ENCODE data around the gene PTPN4. TPM values are rescaled to one million over a fixed set of nuclear protein-coding genes. Genes with fewer than 3 reads are reported as not detected.
A peak's percentile ranks its signal among the peaks of the same experiment; 100 is the strongest.

Gene PTPN4
- total and polyA plus RNA-seq, 2 of the 13 experiments (the other 11 are each of a cell fraction or from before 2014, with no cell fraction given), result 20.3 to 34.6 TPM

GRCh38 chr2:120012771-120013596 is 253.3 kb downstream of the PTPN4 start, which contains the start of gene EPB41L5 (continued):
- no peak for TF ChIP-seq ZBTB40 (IDR thresholded peaks at IDR 0.05)
- TF ChIP-seq ZBTB40 (CRISPR knock-in tag; IDR thresholded peaks at IDR 0.05), result peak; percentile 83
- peak; percentile 99 for TF ChIP-seq KDM5B (CRISPR knock-in tag; IDR thresholded peaks at IDR 0.05; ENCODE audit: borderline replicate concordance)
- TF ChIP-seq GMEB2 (CRISPR knock-in tag; IDR thresholded peaks at IDR 0.05; ENCODE audit: low read depth), result no peak
- TF ChIP-seq MIER2 (CRISPR knock-in tag; IDR thresholded peaks at IDR 0.05), result 0 out of 2 replicates have a peak, but pooled peaks have one; percentile 6
- no peak for TF ChIP-seq SMARCC2 (IDR thresholded peaks at IDR 0.05)
- no peak for TF ChIP-seq KLF12 (CRISPR knock-in tag; IDR thresholded peaks at IDR 0.05; ENCODE audit: borderline replicate concordance)
- TF ChIP-seq USF2 (IDR thresholded peaks at IDR 0.05; ENCODE audit: low read depth, low read length), result no peak
- no peak; the same call in 1 of the 2 replicates for TF ChIP-seq USF2 (CRISPR knock-in tag; IDR thresholded peaks at IDR 0.05; ENCODE audit: borderline replicate concordance)
- TF ChIP-seq ADNP (CRISPR knock-in tag; IDR thresholded peaks at IDR 0.05), result peak; percentile 39; the same call in 1 of the 2 replicates
- TF ChIP-seq MLXIP (CRISPR knock-in tag; IDR thresholded peaks at IDR 0.05; ENCODE audit: borderline replicate concordance), result peak; percentile 75
- peak; percentile 61; the same call in 1 of the 2 replicates for TF ChIP-seq MYNN (CRISPR knock-in tag; IDR thresholded peaks at IDR 0.05; ENCODE audit: low read depth)
- no peak; the same call in 1 of the 2 replicates for TF ChIP-seq KLF11 (CRISPR knock-in tag; IDR thresholded peaks at IDR 0.05)

All from HepG2 (cell line).